Measurements from ENCODE around the gene TMEM81.

Gene TMEM81

GRCh38 chr1:205059660-205060059 is 24.6 kb downstream of the TMEM81 start:
- no peak for DNase-seq (ENCODE audit: low read depth in 2 of 2)

- no peak for DNase-seq (ENCODE audit: low read depth in 2 of 2)
Observed at GRCh38 chr1:205058853-205059252, 25.4 kb downstream of the TMEM81 start.

GRCh38 chr1:205057808-205058575 is 26.3 kb downstream of the TMEM81 start:
- no peak for DNase-seq (ENCODE audit: low read depth in 2 of 2)

- no peak for DNase-seq (ENCODE audit: low read depth in 2 of 2)
Observed at GRCh38 chr1:205056956-205057568, 27.2 kb downstream of the TMEM81 start.

- no peak for DNase-seq (ENCODE audit: low read depth in 2 of 2)
Observed at GRCh38 chr1:205056188-205056611, 28.1 kb downstream of the TMEM81 start.

GRCh38 chr1:205054013-205054412 is 30.2 kb downstream of the TMEM81 start:
- DNase-seq (ENCODE audit: low read depth in 2 of 2) = no peak

GRCh38 chr1:205053296-205053695 is 31.0 kb downstream of the TMEM81 start:
- no peak for DNase-seq (ENCODE audit: low read depth in 2 of 2)

- no peak for DNase-seq (ENCODE audit: low read depth in 2 of 2)
Observed at GRCh38 chr1:205052690-205053089, 31.6 kb downstream of the TMEM81 start.

- no peak for DNase-seq (ENCODE audit: low read depth in 2 of 2)
Observed at GRCh38 chr1:205049479-205049878, 34.8 kb downstream of the TMEM81 start.

GRCh38 chr1:205048382-205048781 is 35.9 kb downstream of the TMEM81 start:
- DNase-seq (ENCODE audit: low read depth in 2 of 2) = no peak

GRCh38 chr1:205047764-205048231 is 36.5 kb downstream of the TMEM81 start:
- DNase-seq (ENCODE audit: low read depth in 2 of 2) = no peak

- DNase-seq (ENCODE audit: low read depth in 2 of 2) = no peak
Observed at GRCh38 chr1:205046870-205047269, 37.4 kb downstream of the TMEM81 start.

- no peak for DNase-seq (ENCODE audit: low read depth in 2 of 2)
Observed at GRCh38 chr1:205045146-205045545, 39.1 kb downstream of the TMEM81 start.

- DNase-seq (ENCODE audit: low read depth in 2 of 2) = no peak
Observed at GRCh38 chr1:205044741-205045140, 39.5 kb downstream of the TMEM81 start.

GRCh38 chr1:205043866-205044265 is 40.4 kb downstream of the TMEM81 start:
- DNase-seq (ENCODE audit: low read depth in 2 of 2) = no peak

- DNase-seq (ENCODE audit: low read depth in 2 of 2) = no peak
Observed at GRCh38 chr1:205042911-205043806, 41.1 kb downstream of the TMEM81 start, which contains the start of gene CNTN2. Gene CNTN2 (plus strand): TSS chr1:205043212. CDS start chr1:205053186, 9,974 bp downstream.

GRCh38 chr1:205041998-205042910 is 42.0 kb downstream of the TMEM81 start:
- no peak for DNase-seq (ENCODE audit: low read depth in 2 of 2)

- no peak for DNase-seq (ENCODE audit: low read depth in 2 of 2)
Observed at GRCh38 chr1:205041001-205041715, 43.1 kb downstream of the TMEM81 start.

GRCh38 chr1:205038132-205038786 is 46.0 kb downstream of the TMEM81 start:
- DNase-seq (ENCODE audit: low read depth in 2 of 2) = no peak

- DNase-seq (ENCODE audit: low read depth in 2 of 2) = no peak
Observed at GRCh38 chr1:205037539-205037938, 46.7 kb downstream of the TMEM81 start.
